Skeletal muscle tissue (tissue), 4 donors: ENCODE measurements around the gene ERCC3. TPM values are rescaled to one million over a fixed set of nuclear protein-coding genes. Genes with fewer than 3 reads are reported as not detected.
A peak's percentile ranks its signal among the peaks of the same experiment; 100 is the strongest.

Experiments used
- H3K27ac ChIP-seq: one replicate; pipeline ENCODE4 v1.7.0; 2013; ENCODE audit warnings: mild to moderate bottlenecking, low read depth, low read length, inconsistent platforms
- H3K27me3 ChIP-seq, 3 donors: one replicate each; pipeline ENCODE4 v1.7.0; 2013; ENCODE audit warnings: low read length in 3 of 3; ENCODE audit not compliant: control insufficient read depth in 3 of 3, insufficient read depth in 3 of 3
- H3K36me3 ChIP-seq, 3 donors: one replicate each; pipeline ENCODE4 v1.7.0; 2013; ENCODE audit warnings: low read length in 3 of 3; ENCODE audit not compliant: control insufficient read depth in 3 of 3, insufficient read depth in 3 of 3
- H3K4me1 ChIP-seq, 3 donors: one replicate each; pipeline ENCODE4 v1.7.0; 2013; ENCODE audit warnings: low read length in 3 of 3, mild to moderate bottlenecking in 3 of 3; ENCODE audit not compliant: control insufficient read depth in 3 of 3, insufficient read depth in 3 of 3
- H3K4me3 ChIP-seq, 3 donors: one replicate each; pipeline ENCODE4 v1.7.0; 2013; ENCODE audit warnings: low read length in 3 of 3
- H3K9ac ChIP-seq, 3 donors: one replicate each; pipeline ENCODE4 v1.7.0; 2013; ENCODE audit warnings: low read length in 3 of 3, mild to moderate bottlenecking in 3 of 3, moderate library complexity in 2 of 3, low read depth in 1 of 3
- H3K9me3 ChIP-seq, 3 donors: one replicate each; pipeline ENCODE4 v1.7.0; 2013; ENCODE audit warnings: low read length in 3 of 3; ENCODE audit not compliant: control insufficient read depth in 3 of 3
- total RNA-seq: library from RNA; depleted of rRNA; stranded (reverse); fragments of >200 nt; gene quantifications from one replicate; pipeline ENCODE4 v1.2.3, GENCODE V29; 2014
- donor health status: Osteomylitis.

The ERCC3 gene
- total RNA-seq, 1 donor from 2014 or later, result 28.7 TPM

DNA sequence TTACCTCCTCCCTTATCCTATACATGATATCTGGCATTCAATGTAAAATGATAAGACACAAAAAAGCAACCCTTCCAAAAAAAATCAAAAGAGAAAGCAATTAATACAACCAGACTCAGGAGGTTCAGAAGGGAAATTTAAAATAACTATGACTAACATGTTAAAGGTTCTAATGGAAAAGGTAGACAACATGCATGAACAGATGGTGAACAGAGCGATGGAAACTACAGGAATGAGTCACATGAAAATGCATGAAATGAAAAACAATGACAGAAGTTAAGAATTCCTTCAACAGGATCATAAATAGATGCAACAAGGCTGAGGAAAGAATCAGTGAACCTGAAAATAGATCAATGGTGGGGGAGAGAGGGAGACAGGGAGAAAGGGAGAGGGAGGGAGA is 26.1 kb upstream of the ERCC3 start:
- Histone ChIP-seq H3K36me3 (peaks cover 14 to 72% (median 59%) of the 10 kb centered on the region in 3 donors), H3K9ac (no peak overlapping the region)

DNA sequence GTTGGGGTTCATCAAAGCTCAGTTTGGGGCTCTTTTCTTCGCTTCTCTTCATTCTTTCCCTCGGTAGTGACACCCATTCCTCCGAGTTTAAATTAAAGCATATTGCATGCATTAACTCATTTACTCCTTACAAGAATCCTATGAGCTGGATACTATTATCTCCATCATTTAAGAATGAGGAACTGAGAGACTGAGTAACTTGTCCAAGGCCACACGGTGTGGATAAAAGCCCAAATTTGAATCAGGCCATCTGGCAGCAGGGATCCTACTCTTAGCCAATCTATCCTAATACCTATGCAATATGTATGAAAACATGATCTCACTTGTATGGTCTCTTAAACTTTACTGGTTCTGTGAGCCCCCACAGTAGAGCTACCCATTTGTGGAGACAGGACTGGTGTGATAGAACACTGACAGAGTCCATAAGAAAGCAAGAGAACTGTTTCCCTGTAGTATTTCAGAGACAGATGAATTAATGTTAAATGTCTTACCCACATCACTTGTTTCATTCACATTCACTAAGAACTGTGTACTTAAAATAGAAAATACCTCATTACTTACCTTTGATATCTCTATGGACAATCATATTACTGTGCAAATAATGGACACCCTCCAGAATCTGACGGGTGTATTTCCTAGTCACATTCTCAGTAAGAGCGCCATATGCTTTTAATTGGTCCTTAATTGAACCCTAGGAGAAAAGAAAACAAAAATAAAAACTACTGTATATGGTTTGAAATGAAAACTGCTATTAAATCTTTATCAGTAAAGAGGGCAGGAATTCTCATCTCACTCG is 20.4 kb upstream of the ERCC3 start:
- Histone ChIP-seq H3K9me3 (no peaks in the 10 kb centered on the region), H3K27ac (no peak overlapping the region), H3K4me1 (no peaks in the 10 kb centered on the region), H3K9ac (no peak overlapping the region), H3K27me3 (no peaks in the 10 kb centered on the region), H3K36me3 (peaks cover 29 to 72% (median 53%) of the 10 kb centered on the region in 3 donors), H3K4me3 (no peak overlapping the region)

More for the DNA sequence above, 26.1 kb upstream of the ERCC3 start:
- peaks cover 0 to 4% (median 0%) of the 10 kb centered on the region in 3 donors for H3K9me3 ChIP-seq
- H3K4me1 ChIP-seq, result no peaks in the 10 kb centered on the region
- no peak overlapping the region for H3K27ac ChIP-seq
- no peak overlapping the region for H3K4me3 ChIP-seq
- no peaks in the 10 kb centered on the region for H3K27me3 ChIP-seq

- Histone ChIP-seq H3K4me1 (no peaks in the 10 kb centered on the region), H3K27me3 (no peaks in the 10 kb centered on the region), H3K27ac (no peak overlapping the region), H3K9me3 (no peaks in the 10 kb centered on the region), H3K36me3 (peaks cover 29 to 71% (median 49%) of the 10 kb centered on the region in 3 donors), H3K4me3 (no peak overlapping the region), H3K9ac (no peak overlapping the region)
Observed at GRCh38 chr2:127313406-127313805, 19.5 kb upstream of the ERCC3 start.

DNA sequence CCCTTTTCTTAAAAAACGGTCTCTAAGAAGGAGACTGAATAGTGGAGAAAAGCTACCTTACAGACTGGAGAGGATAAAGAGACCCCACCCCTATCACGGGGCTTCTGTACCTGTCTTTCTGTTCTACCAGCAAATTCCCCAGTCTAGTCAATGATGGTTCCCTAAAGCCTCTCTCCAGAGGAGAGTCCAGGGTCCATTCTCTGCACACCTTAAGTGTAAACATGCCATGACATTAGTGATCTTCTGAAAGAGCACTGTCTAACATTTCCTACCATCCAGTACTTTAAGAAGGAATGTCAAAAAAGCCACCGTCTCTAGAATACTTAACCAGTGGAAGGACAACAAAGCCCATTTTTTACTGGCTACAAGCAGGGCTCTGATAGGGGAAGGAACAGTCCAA is 17.0 kb upstream of the ERCC3 start:
- H3K4me1 ChIP-seq, result no peaks in the 10 kb centered on the region
- H3K9ac ChIP-seq, result no peak overlapping the region
- H3K36me3 ChIP-seq, result peaks cover 39 to 74% (median 56%) of the 10 kb centered on the region in 3 donors

GRCh38 chr2:127309468-127309867 is 15.5 kb upstream of the ERCC3 start:
- Histone ChIP-seq H3K27me3 (no peaks in the 10 kb centered on the region), H3K36me3 (peaks cover 39 to 70% (median 51%) of the 10 kb centered on the region in 3 donors), H3K9me3 (no peaks in the 10 kb centered on the region), H3K27ac (no peak overlapping the region), H3K4me1 (no peaks in the 10 kb centered on the region), H3K4me3 (no peak overlapping the region), H3K9ac (no peak overlapping the region)

More for the DNA sequence above, 17.0 kb upstream of the ERCC3 start:
- no peaks in the 10 kb centered on the region for H3K27me3 ChIP-seq
- no peaks in the 10 kb centered on the region for H3K9me3 ChIP-seq
- no peak overlapping the region for H3K27ac ChIP-seq
- no peak overlapping the region for H3K4me3 ChIP-seq

DNA sequence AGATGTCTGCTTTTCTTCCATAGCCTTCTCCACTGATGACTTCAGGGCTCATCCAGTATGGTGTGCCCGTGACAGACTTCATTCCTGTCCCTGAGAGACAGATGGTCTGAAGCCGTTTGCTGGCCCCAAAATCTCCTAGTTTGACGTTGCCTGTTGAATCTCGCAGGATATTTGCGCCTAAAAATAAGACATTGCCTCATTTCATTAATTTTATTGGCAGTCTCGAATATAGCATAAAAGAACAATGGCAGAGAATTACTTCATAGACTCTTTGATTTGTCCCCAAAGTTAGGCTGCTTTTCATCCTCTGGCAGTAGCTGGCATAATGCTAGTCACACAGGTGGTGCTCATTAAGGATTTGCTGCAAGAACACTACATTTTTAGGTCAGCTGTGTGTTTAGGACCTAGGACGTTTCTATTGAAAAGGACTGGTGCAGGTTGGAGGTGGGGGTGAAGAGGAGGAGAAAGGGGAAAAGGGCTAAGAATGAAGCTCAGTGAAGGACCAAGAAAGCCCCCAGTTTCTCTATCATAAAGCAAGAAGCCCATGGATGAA is 14.7 kb upstream of the ERCC3 start:
- Histone ChIP-seq H3K27ac (no peak overlapping the region), H3K4me1 (no peaks in the 10 kb centered on the region), H3K27me3 (no peaks in the 10 kb centered on the region), H3K36me3 (peaks cover 32 to 62% (median 43%) of the 10 kb centered on the region in 3 donors), H3K9ac (no peak overlapping the region), H3K9me3 (no peaks in the 10 kb centered on the region), H3K4me3 (no peak overlapping the region)

GRCh38 chr2:127305990-127306585 is 12.1 kb upstream of the ERCC3 start:
- H3K36me3 ChIP-seq, result peaks cover 21 to 40% (median 35%) of the 10 kb centered on the region in 3 donors
- H3K4me3 ChIP-seq, result no peak overlapping the region
- no peak overlapping the region for H3K27ac ChIP-seq
- H3K27me3 ChIP-seq, result no peaks in the 10 kb centered on the region
- no peaks in the 10 kb centered on the region for H3K4me1 ChIP-seq
- no peaks in the 10 kb centered on the region for H3K9me3 ChIP-seq
- H3K9ac ChIP-seq, result no peak overlapping the region

GRCh38 chr2:127302168-127302567 is 8.2 kb upstream of the ERCC3 start:
- Histone ChIP-seq H3K9ac (no peak overlapping the region), H3K4me3 (no peak overlapping the region), H3K27me3 (no peaks in the 10 kb centered on the region), H3K4me1 (no peaks in the 10 kb centered on the region), H3K9me3 (no peaks in the 10 kb centered on the region), H3K36me3 (peaks cover 10 to 20% (median 20%) of the 10 kb centered on the region in 3 donors), H3K27ac (no peak overlapping the region)

DNA sequence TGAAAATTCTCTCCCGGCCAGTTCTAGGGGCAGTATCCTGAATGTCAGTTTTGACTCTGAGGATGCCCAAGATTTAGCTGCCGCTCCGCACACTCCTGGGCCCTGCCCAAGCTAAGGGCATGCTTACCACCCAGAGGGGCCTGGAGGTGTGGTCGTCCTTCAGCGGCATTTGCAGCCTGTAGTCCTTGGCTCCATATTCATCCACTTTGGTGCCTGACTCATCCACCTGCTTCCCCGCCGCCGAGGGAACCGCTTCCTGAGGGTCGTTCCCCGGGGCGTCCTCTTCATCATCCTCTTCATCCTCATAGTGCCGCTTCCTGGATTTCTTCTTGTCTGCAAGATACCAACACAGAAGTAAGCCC is 577 bp downstream of the ERCC3 start:
- H3K36me3 ChIP-seq, result peaks cover 39 to 40% (median 40%) of the 10 kb centered on the region in 3 donors
- H3K9me3 ChIP-seq, result no peaks in the 10 kb centered on the region
- peak overlapping the region; percentile 95 to 96 (median 96) for H3K4me3 ChIP-seq
- H3K9ac ChIP-seq, result peak overlapping the region; percentile 91 to 94 (median 94)
- H3K4me1 ChIP-seq, result peaks cover 9 to 22% (median 12%) of the 10 kb centered on the region in 3 donors
- H3K27me3 ChIP-seq, result no peaks in the 10 kb centered on the region
- peak overlapping the region; percentile 69 for H3K27ac ChIP-seq

DNA sequence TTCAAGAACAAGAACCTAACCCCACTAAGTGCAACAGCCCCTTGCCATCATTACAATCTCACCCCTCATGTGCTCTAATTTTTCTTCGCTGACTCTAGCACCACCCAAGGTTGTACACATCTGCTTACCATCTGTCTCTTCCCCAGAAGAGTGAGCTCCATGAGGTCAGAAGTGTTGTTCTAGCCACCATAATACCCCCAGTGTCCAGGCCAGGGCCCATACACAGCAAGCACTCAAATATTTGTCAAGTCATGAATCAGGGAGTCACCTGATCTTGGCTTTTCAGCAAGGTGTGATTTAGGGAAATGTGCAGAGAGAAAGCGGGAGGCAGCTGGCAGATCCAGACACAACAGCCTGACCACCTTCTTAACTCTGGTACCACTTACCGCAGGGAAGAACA is 5.7 kb downstream of the ERCC3 start:
- no peaks in the 10 kb centered on the region for H3K9me3 ChIP-seq
- no peak overlapping the region for H3K27ac ChIP-seq
- peaks cover 70 to 85% (median 83%) of the 10 kb centered on the region in 3 donors for H3K36me3 ChIP-seq
- peaks cover 8 to 11% (median 8%) of the 10 kb centered on the region in 3 donors for H3K4me1 ChIP-seq
- H3K27me3 ChIP-seq, result no peaks in the 10 kb centered on the region
- no peak overlapping the region for H3K4me3 ChIP-seq
- no peak overlapping the region for H3K9ac ChIP-seq
